ENCODE data around the gene SYTL4.

Gene SYTL4

GRCh38 chrX:100695302-100695701, 36.6 kb downstream of the SYTL4 start:
- DNase-seq (ENCODE audit: insufficient read length, low spot score) (no peak), FAIRE-seq (no peak)
- no peak for TF ChIP-seq CTCF (IDR thresholded peaks at IDR 0.05; ENCODE audit: insufficient read depth, missing control alignments)

- TF ChIP-seq CTCF (IDR thresholded peaks at IDR 0.05; ENCODE audit: insufficient read depth, missing control alignments): no peak
- DNase-seq (ENCODE audit: insufficient read length, low spot score): no peak
- no peak for FAIRE-seq
These were observed 44.4 kb downstream of the SYTL4 start for GRCh38 chrX:100687546-100687945.

GRCh38 chrX:100687128-100687527, 44.8 kb downstream of the SYTL4 start:
- no peak for TF ChIP-seq CTCF (IDR thresholded peaks at IDR 0.05; ENCODE audit: insufficient read depth, missing control alignments)
- FAIRE-seq (no peak), DNase-seq (ENCODE audit: insufficient read length, low spot score) (no peak)

- FAIRE-seq: no peak
- DNase-seq (ENCODE audit: insufficient read length, low spot score): no peak
- TF ChIP-seq CTCF (IDR thresholded peaks at IDR 0.05; ENCODE audit: insufficient read depth, missing control alignments): no peak
These were observed 46.0 kb downstream of the SYTL4 start for GRCh38 chrX:100685997-100686305.

GRCh38 chrX:100685284-100685996, 46.5 kb downstream of the SYTL4 start:
- TF ChIP-seq CTCF (IDR thresholded peaks at IDR 0.05; ENCODE audit: insufficient read depth, missing control alignments): peak; percentile 64
- DNase-seq (ENCODE audit: insufficient read length, low spot score) (peak; percentile 24), FAIRE-seq (peak; percentile 83)

- DNase-seq (ENCODE audit: insufficient read length, low spot score) (no peak), FAIRE-seq (no peak)
- no peak for TF ChIP-seq CTCF (IDR thresholded peaks at IDR 0.05; ENCODE audit: insufficient read depth, missing control alignments)
These were observed 49.0 kb downstream of the SYTL4 start for GRCh38 chrX:100682939-100683338.

- FAIRE-seq: no peak
- no peak for TF ChIP-seq CTCF (IDR thresholded peaks at IDR 0.05; ENCODE audit: insufficient read depth, missing control alignments)
- DNase-seq (ENCODE audit: insufficient read length, low spot score): no peak
These were observed 50.3 kb downstream of the SYTL4 start for GRCh38 chrX:100681599-100681998.

Measured in D721Med (cell line).